Measurements from ENCODE around the gene MICAL3. TPM values are rescaled to one million over a fixed set of nuclear protein-coding genes. Genes with fewer than 3 reads are reported as not detected.
A peak's percentile ranks its signal among the peaks of the same experiment; 100 is the strongest.

MICAL3 gene
- total RNA-seq, 1 experiment from 2014 or later, result 13.4 TPM

GRCh38 chr22:17930455-17931313 is 93.7 kb downstream of the MICAL3 start:
- no peak for DNase-seq (ENCODE audit: low spot score)

GRCh38 chr22:17929909-17930308 is 94.5 kb downstream of the MICAL3 start:
- no peak for DNase-seq (ENCODE audit: low spot score)

GRCh38 chr22:17928391-17928790 is 96.0 kb downstream of the MICAL3 start:
- no peak for DNase-seq (ENCODE audit: low spot score)

- no peak for DNase-seq (ENCODE audit: low spot score)
Observed at GRCh38 chr22:17927062-17927461, 97.3 kb downstream of the MICAL3 start.

- DNase-seq (ENCODE audit: low spot score), result no peak
Observed at GRCh38 chr22:17926516-17926915, 97.8 kb downstream of the MICAL3 start.

- no peak for DNase-seq (ENCODE audit: low spot score)
Observed at GRCh38 chr22:17925431-17925841, 98.9 kb downstream of the MICAL3 start.

GRCh38 chr22:17924735-17925364 is 99.5 kb downstream of the MICAL3 start:
- DNase-seq (ENCODE audit: low spot score), result no peak

- DNase-seq (ENCODE audit: low spot score), result no peak
Observed at GRCh38 chr22:17924076-17924475, 100.3 kb downstream of the MICAL3 start.

- peak; percentile 35 for DNase-seq (ENCODE audit: low spot score)
Observed at GRCh38 chr22:17922925-17923903, 101.1 kb downstream of the MICAL3 start.

- no peak for DNase-seq (ENCODE audit: low spot score)
Observed at GRCh38 chr22:17921871-17922821, 102.2 kb downstream of the MICAL3 start.

- no peak for DNase-seq (ENCODE audit: low spot score)
Observed at GRCh38 chr22:17920992-17921650, 103.2 kb downstream of the MICAL3 start.

GRCh38 chr22:17920145-17920605 is 104.2 kb downstream of the MICAL3 start:
- DNase-seq (ENCODE audit: low spot score), result no peak

GRCh38 chr22:17919276-17920144 is 104.9 kb downstream of the MICAL3 start:
- DNase-seq (ENCODE audit: low spot score), result no peak

- DNase-seq (ENCODE audit: low spot score), result peak; percentile 54
Observed at GRCh38 chr22:17918840-17919239, 105.5 kb downstream of the MICAL3 start.

- DNase-seq (ENCODE audit: low spot score), result peak; percentile 22
Observed at GRCh38 chr22:17917490-17917983, 106.8 kb downstream of the MICAL3 start.

- DNase-seq (ENCODE audit: low spot score), result no peak
Observed at GRCh38 chr22:17916226-17916889, 108.0 kb downstream of the MICAL3 start.

- DNase-seq (ENCODE audit: low spot score), result no peak
Observed at GRCh38 chr22:17915676-17916075, 108.7 kb downstream of the MICAL3 start.

GRCh38 chr22:17915188-17915587 is 109.2 kb downstream of the MICAL3 start:
- DNase-seq (ENCODE audit: low spot score), result no peak
